ENCODE results near the gene MAP2K6.

Gene MAP2K6

DNA sequence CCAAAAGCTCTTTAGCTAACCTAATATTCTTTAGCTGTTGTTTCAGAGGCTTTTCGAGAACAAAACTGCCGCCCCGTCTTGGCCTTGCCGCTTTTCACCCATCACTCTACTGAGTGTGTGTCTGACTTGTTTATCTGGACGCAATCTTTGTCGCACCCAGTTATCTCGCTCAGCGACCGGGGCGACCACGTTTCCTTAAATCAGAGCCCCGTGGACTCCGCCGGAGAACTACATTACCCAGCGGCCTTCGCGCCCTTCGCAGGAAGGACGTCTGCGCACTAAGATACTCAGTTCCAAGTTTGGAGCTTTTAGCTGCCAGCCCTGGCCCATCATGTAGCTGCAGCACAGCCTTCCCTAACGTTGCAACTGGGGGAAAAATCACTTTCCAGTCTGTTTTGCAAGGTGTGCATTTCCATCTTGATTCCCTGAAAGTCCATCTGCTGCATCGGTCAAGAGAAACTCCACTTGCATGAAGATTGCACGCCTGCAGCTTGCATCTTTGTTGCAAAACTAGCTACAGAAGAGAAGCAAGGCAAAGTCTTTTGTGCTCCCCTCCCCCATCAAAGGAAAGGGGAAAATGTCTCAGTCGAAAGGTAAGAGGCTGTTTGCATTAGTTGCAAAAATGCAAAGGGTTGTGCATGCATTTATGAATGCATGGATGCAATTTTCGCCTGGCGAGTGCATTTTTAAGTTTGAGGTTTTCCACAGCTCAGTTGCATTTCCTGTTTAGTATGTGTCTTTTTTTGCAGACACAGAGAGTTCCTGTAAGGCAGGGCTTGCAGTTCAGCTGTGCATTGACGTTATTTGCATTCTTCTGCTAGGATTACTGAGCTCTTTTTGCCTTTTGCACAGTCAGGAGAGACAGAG lies at the start of gene MAP2K6:
Gene MAP2K6 (plus strand): TSS at position 290 of the 867 bp plus-strand sequence. CDS start 288 bp downstream, at position 578.
- DNase-seq (ENCODE audit: low spot score) = peak; percentile 63

GRCh38 chr17:69367298-69367697 lies 47.2 kb upstream of the MAP2K6 start:
- no peak for DNase-seq (ENCODE audit: low spot score)

DNA sequence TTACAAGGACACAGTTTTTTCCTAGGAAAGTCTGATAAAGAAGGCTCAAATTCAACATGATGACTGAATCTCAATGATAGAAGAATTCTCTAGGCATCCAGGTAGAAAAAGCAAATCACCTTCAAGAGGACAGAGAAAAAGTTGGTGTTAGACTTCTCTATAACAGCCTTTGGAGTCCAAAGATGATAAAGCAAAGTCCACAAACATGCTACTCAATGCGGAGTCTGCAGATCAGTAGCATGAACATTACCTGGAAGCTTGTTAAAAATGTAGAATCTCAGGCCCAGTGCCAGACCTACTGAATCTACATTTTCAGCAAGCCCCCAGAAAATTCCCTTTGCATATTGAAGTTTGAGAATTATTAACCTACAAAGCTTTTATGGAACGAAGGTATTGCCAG lies 41.4 kb upstream of the MAP2K6 start:
- DNase-seq (ENCODE audit: low spot score) = no peak

DNA sequence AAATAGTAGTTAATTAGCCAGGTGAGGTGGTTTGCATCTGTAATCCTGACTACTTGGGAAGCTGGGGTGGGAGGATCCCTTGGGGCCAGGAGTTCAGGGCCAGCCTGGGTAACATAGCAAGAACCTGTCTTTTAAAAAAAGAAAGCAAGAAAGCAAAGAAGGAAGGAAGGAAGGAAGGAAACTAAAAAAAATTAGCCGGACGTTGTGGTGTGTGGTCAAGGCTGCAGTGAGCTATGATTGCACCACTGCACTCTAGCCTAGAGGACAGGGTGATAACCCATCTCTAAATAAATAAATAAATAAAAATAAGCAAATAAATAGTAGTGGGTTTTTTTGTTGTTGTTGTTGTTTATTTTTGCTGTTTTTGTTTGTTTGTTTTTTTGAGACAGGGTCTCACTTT lies 39.3 kb upstream of the MAP2K6 start:
- DNase-seq (ENCODE audit: low spot score) = no peak

GRCh38 chr17:69388822-69389442 lies 25.6 kb upstream of the MAP2K6 start:
- no peak for DNase-seq (ENCODE audit: low spot score)

GRCh38 chr17:69390795-69391501 lies 23.5 kb upstream of the MAP2K6 start:
- DNase-seq (ENCODE audit: low spot score) = peak; percentile 28

DNA sequence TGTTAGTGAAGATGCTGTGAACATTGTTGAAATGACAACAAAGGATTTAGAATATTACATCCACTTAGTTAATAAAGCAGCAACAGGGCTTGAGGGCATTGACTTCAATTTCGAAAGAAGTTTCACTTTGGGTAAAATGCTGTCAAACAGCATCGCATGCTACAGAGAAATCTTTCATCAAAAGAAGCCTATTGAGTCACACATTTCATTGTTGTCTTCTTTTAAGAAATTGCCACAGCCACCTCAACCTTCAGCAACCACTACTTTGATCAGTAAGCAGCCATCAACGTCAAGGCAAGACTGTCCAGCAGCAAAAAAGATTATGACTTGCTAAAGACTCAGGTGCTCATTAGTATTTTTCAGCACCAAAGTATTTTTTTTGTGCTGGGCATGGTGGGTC lies 13.2 kb upstream of the MAP2K6 start:
- DNase-seq (ENCODE audit: low spot score) = no peak

- no peak for DNase-seq (ENCODE audit: low spot score)
Measured at GRCh38 chr17:69402052-69402451, 12.4 kb upstream of the MAP2K6 start.

DNA sequence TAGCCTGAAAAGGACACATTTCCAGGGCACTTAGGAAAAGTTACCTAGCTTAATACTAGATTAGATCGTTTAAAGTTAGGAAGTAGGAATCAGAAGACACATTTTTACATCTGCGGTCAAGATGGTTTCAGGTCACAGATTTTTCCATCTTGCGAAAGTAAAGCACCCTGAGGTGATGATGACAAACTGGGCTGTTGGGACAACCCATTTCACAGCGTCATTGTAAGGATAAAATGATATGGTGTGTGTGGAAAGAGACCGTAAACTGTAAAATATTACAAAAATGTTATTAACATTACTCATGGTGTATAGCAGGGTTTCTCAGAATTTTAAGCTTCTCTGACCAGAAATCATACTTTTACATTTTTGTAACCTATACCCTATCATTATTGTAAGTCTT lies 10.1 kb upstream of the MAP2K6 start:
- DNase-seq (ENCODE audit: low spot score) = no peak

- no peak for DNase-seq (ENCODE audit: low spot score)
Measured at GRCh38 chr17:69405096-69405495, 9.4 kb upstream of the MAP2K6 start.

GRCh38 chr17:69406941-69407340 lies 7.6 kb upstream of the MAP2K6 start:
- no peak for DNase-seq (ENCODE audit: low spot score)

DNA sequence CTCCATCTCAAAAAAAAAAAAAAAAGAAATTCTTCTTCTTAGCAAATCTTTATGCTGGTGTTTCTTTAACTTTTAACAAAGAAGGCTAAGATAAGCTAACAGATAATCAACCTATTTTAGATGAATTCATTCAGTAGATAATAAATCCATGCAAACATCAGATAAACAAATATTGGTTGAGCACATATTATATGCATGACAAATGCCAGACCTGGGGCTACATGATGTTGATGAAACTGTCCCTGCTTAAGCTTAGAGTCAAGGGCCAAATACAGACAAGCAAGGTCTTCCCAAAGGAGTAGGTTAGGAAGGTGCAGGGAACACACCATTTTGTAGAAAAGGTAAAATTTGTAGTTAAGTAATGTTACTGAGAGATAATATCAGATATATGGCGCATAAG lies 6.7 kb upstream of the MAP2K6 start:
- no peak for DNase-seq (ENCODE audit: low spot score)

GRCh38 chr17:69410671-69411070 lies 3.8 kb upstream of the MAP2K6 start:
- no peak for DNase-seq (ENCODE audit: low spot score)

GRCh38 chr17:69411766-69412165 lies 2.7 kb upstream of the MAP2K6 start:
- DNase-seq (ENCODE audit: low spot score) = no peak

GRCh38 chr17:69412251-69412671 lies 2.2 kb upstream of the MAP2K6 start:
- no peak for DNase-seq (ENCODE audit: low spot score)

GRCh38 chr17:69415431-69415830 lies 934 bp downstream of the MAP2K6 start:
- DNase-seq (ENCODE audit: low spot score) = no peak

- no peak for DNase-seq (ENCODE audit: low spot score)
Measured at GRCh38 chr17:69417545-69418483, 3.3 kb downstream of the MAP2K6 start.

DNA sequence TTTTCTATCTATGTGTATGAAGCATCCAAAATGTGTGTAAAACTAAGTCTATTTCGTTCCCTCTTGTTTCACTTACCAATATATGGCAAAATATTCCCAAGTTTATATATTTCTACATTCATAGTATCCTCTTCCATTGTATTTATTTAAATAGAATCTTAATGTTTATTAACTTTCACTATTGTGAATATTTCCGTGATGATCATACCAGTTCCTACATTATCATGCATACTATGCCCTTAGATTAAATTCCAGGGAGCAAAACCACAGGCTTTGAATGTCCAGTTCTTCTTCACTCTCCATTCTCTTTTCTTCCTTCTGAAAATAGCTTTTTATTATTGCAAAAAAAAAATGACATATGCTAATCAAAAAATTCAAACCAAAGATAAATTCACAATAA lies 4.0 kb downstream of the MAP2K6 start:
- no peak for DNase-seq (ENCODE audit: low spot score)

DNA sequence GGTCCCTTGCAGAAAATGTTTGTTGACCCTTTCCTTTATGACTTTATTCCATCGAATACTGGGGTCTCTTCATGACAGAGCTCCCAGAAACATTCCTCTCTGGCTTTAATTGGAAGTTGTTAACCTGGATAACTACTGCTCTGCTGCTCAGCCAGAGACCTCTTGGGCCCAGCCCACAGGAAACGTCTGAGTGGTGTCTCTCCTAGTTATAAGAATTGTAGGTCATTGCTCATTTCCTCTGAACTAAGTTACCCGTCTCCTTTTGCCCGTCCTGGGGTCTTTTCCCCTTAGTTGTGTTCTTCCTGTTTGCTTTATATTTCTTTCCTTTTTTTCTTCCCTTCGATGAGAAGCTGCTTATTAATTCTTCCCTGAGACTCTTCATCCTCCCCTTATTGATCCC lies 9.0 kb downstream of the MAP2K6 start:
- DNase-seq (ENCODE audit: low spot score) = no peak

DNA sequence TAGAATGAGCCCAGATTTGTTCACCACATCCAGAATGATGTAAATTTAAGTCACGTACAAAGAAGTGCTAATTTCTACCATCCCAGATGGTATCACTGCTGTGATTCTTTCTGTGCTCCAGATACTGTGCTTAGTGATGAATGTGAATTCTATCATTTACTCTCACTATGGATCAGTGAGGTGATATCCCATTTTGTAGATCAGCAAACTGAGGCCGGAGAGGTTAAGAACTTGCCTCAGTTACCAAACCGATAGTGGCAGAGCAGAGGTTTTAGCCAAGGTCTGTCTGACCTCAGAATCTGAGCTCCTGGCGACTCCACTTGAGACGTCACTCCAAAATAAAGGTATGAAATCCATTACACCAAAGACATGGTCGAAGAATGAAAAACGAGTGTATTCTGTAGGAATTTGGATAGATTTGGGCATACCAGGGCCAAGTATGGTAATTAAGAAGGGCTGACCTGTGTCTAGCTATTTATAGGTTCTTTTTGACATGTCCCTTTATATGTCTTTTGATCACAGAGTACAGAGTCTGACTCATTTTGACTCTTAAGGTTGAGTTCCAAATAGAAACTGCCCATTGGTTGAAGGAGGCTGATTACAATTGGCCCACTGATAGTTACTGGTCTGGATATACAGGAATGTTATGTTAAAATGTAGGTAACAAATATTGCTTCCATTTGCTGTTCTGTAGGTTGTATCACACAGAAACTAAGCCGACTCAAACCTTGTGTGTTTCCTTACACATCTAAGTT lies 10.0 kb downstream of the MAP2K6 start:
- no peak for DNase-seq (ENCODE audit: low spot score)

GRCh38 chr17:69425978-69426377 lies 11.5 kb downstream of the MAP2K6 start:
- DNase-seq (ENCODE audit: low spot score) = no peak

Measured in HuH-7 (cell line).